Peyer's patch (tissue), 4 donors: ENCODE results near the gene SPINK5. TPM values are rescaled to one million over a fixed set of nuclear protein-coding genes. Genes with fewer than 3 reads are reported as not detected.

Experiments used
- DNase-seq, 3 donors: peaks; one replicate each; pipeline ENCODE4 v3.0.0-alpha.2; 2017 to 2019
- H3K27ac ChIP-seq, 4 donors: fragments of 200-600 bp; sonication (generic); one replicate each; pipeline ENCODE4 v1.5.1; 2016 to 2019
- H3K27me3 ChIP-seq, 2 donors: fragments of 200-600 bp; sonication (generic); one replicate each; pipeline ENCODE4 v1.5.1; 2019
- H3K36me3 ChIP-seq, 3 donors: fragments of 200-600 bp; sonication (generic); one replicate each; pipeline ENCODE4 v1.5.1; 2016 to 2019
- H3K4me1 ChIP-seq, 4 donors: fragments of 200-600 bp; sonication (generic); one replicate each; pipeline ENCODE4 v1.5.1; 2016 to 2019
- H3K4me3 ChIP-seq, 4 donors: fragments of 200-600 bp; sonication (generic); 1 replicate in 3 of 4; 2 replicates in 1 of 4; pipeline ENCODE4 v1.5.1; 2016 to 2019; ENCODE audit warnings: mild to moderate bottlenecking in 1 of 4
- H3K9me3 ChIP-seq, 4 donors: fragments of 200-600 bp; sonication (generic); one replicate each; pipeline ENCODE4 v1.5.1; 2016 to 2019; ENCODE audit warnings: mild to moderate bottlenecking in 1 of 4
- POLR2A ChIP-seq, 2 donors: fragments of 450-650 bp; IDR thresholded peaks; one replicate each; pipeline ENCODE4 v1.5.1; 2017; ENCODE audit warnings: antibody characterized with exemption in 2 of 2, mild to moderate bottlenecking in 2 of 2, moderate library complexity in 2 of 2
- total RNA-seq, 4 donors: library from RNA; depleted of rRNA; stranded (reverse); fragments of >200 nt; gene quantifications; one replicate each; pipeline ENCODE4 v1.1.0, GENCODE V29; 2016
- TF ChIP-seq, protein P1 (sequence below), 6 experiments: fragments of 450-650 bp in 4 of 6; fragments of 200-600 bp in 2 of 6; sonication (generic) in 1 of 6; IDR thresholded peaks; one replicate each; pipeline ENCODE4 v1.5.1; 2017 to 2019; ENCODE audit warnings: antibody characterized with exemption in 6 of 6, mild to moderate bottlenecking in 3 of 6, moderate library complexity in 1 of 6

Gene SPINK5, protein sequence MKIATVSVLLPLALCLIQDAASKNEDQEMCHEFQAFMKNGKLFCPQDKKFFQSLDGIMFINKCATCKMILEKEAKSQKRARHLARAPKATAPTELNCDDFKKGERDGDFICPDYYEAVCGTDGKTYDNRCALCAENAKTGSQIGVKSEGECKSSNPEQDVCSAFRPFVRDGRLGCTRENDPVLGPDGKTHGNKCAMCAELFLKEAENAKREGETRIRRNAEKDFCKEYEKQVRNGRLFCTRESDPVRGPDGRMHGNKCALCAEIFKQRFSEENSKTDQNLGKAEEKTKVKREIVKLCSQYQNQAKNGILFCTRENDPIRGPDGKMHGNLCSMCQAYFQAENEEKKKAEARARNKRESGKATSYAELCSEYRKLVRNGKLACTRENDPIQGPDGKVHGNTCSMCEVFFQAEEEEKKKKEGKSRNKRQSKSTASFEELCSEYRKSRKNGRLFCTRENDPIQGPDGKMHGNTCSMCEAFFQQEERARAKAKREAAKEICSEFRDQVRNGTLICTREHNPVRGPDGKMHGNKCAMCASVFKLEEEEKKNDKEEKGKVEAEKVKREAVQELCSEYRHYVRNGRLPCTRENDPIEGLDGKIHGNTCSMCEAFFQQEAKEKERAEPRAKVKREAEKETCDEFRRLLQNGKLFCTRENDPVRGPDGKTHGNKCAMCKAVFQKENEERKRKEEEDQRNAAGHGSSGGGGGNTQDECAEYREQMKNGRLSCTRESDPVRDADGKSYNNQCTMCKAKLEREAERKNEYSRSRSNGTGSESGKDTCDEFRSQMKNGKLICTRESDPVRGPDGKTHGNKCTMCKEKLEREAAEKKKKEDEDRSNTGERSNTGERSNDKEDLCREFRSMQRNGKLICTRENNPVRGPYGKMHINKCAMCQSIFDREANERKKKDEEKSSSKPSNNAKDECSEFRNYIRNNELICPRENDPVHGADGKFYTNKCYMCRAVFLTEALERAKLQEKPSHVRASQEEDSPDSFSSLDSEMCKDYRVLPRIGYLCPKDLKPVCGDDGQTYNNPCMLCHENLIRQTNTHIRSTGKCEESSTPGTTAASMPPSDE
- under 1 TPM in 1 of 4 donors, not detected in 3; 0.94 TPM for total RNA-seq

DNA sequence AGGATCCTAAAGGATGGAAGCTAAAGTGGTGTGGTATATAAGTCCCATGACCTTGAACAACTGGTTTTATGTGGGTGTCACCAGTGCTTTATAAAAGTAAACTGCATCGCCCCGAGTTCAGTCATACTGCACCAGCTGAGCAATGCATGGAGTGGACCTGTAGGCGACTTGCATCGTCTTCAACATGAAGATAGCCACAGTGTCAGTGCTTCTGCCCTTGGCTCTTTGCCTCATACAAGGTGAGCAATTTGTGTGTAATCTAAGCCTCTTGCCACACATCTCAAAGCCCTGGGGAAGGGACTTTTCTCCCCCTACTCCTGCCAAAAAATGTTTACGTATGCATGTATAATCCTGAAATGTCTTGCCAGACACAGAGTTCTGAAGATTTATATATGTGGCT, at the start of gene SPINK5:
SPINK5 (plus strand) TSS at position 120 of the 400 bp plus-strand sequence; CDS start at position 185, 65 bp downstream.
- H3K4me1 ChIP-seq = no peaks in the 10 kb centered on the region
- H3K4me3 ChIP-seq = no peak within 1 kb of the TSS
- H3K9me3 ChIP-seq = no peaks in the 10 kb centered on the region
- no peak for DNase-seq
- no peak within 1 kb of the TSS for H3K27ac ChIP-seq
- no peaks in the 10 kb centered on the region for H3K27me3 ChIP-seq
- no peaks in the 10 kb centered on the region for H3K36me3 ChIP-seq
- no peak for TF ChIP-seq POLR2A (IDR thresholded peaks at IDR 0.05)
- TF ChIP-seq, protein P1, sequence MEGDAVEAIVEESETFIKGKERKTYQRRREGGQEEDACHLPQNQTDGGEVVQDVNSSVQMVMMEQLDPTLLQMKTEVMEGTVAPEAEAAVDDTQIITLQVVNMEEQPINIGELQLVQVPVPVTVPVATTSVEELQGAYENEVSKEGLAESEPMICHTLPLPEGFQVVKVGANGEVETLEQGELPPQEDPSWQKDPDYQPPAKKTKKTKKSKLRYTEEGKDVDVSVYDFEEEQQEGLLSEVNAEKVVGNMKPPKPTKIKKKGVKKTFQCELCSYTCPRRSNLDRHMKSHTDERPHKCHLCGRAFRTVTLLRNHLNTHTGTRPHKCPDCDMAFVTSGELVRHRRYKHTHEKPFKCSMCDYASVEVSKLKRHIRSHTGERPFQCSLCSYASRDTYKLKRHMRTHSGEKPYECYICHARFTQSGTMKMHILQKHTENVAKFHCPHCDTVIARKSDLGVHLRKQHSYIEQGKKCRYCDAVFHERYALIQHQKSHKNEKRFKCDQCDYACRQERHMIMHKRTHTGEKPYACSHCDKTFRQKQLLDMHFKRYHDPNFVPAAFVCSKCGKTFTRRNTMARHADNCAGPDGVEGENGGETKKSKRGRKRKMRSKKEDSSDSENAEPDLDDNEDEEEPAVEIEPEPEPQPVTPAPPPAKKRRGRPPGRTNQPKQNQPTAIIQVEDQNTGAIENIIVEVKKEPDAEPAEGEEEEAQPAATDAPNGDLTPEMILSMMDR (IDR thresholded peaks at IDR 0.05) = no peak

DNA sequence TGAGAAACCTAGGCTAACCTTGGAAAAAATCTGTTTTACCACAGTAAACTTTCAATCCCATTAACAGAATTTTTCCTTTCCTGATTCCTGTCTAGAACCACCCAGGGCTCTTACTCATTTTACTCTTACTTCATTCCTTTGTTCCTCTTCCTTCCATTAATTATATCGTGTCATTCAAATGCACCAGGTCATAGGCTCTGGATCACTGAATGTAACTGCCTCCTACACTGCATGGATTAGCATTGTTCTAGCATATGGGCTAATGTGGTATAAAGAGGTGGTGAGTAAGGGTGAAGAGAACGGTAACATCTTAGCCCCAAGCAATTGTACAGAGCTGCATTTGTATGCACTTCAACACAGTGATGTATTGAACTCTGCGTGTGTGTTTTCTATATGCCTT, 49.5 kb upstream of the SPINK5 start:
- Histone ChIP-seq H3K27ac (no peak overlapping the region), H3K4me3 (no peak overlapping the region), H3K9me3 (no peaks in the 10 kb centered on the region), H3K36me3 (no peaks in the 10 kb centered on the region), H3K4me1 (no peaks in the 10 kb centered on the region), H3K27me3 (no peaks in the 10 kb centered on the region)
- no peak for DNase-seq
- no peak for TF ChIP-seq POLR2A (IDR thresholded peaks at IDR 0.05)
- TF ChIP-seq, protein P1 (IDR thresholded peaks at IDR 0.05) = no peak

DNA sequence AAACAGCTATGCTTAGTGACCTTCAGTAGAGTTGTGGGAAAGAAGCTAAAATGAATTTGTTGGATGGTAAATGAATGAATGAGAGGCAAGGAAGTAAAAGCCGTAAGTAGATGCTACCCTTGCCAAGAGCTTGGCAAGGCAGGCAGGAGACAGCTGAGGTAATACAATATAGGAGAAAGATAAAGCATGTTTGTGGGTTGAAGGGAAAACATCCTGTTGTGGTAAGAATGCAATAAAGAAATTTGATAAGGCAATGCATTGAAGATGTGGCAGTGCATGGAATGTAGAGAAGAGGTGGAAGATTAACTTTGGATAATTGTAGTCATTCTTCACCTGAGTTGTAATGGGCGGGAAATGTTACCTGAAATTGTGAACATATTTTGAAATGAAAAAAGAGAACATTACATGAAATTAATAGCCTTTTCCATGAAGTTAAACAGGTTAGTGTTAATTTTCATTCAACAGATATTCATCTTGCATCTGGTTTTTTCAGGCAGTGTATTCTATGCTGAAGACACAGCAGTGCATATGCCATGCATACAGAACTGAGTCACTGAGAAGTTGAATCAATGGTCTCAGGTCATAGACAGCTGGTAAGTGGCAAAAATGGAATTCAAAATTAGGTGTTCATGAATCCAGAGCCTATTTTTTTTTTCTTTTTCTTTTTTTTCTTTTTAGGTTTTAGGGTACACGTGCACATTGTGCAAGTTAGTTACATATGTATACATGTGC, 43.4 kb upstream of the SPINK5 start:
- H3K4me1 ChIP-seq = no peaks in the 10 kb centered on the region
- no peak for DNase-seq
- H3K36me3 ChIP-seq = no peaks in the 10 kb centered on the region
- no peaks in the 10 kb centered on the region for H3K9me3 ChIP-seq
- H3K27ac ChIP-seq = no peak overlapping the region
- no peak overlapping the region for H3K4me3 ChIP-seq
- no peaks in the 10 kb centered on the region for H3K27me3 ChIP-seq
- TF ChIP-seq, protein P1 (IDR thresholded peaks at IDR 0.05) = no peak
- TF ChIP-seq POLR2A (IDR thresholded peaks at IDR 0.05) = no peak

DNA sequence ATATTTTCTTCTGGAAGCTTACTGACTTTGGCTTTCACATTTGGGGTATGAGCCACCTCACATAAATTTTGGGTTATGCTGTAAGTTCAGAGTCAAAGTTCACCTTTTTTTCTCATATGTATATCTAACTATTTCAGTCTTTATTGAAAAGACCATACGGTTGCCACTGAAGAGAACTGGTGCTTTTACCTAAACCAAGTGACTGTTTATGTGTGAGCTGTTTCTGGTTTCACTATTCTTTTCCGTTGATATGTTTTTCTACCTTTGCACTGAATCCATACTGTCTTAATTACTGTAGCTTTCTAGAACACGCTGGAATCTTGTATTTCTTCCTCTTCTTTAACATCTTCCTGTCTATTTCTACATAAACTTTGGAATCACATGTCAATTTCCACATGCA, 36.3 kb upstream of the SPINK5 start:
- no peak for TF ChIP-seq POLR2A (IDR thresholded peaks at IDR 0.05)
- TF ChIP-seq, protein P1 (IDR thresholded peaks at IDR 0.05) = no peak
- Histone ChIP-seq H3K36me3 (no peaks in the 10 kb centered on the region), H3K4me3 (no peak overlapping the region), H3K27me3 (no peaks in the 10 kb centered on the region), H3K9me3 (no peaks in the 10 kb centered on the region), H3K4me1 (no peaks in the 10 kb centered on the region), H3K27ac (no peak overlapping the region)
- DNase-seq = no peak

DNA sequence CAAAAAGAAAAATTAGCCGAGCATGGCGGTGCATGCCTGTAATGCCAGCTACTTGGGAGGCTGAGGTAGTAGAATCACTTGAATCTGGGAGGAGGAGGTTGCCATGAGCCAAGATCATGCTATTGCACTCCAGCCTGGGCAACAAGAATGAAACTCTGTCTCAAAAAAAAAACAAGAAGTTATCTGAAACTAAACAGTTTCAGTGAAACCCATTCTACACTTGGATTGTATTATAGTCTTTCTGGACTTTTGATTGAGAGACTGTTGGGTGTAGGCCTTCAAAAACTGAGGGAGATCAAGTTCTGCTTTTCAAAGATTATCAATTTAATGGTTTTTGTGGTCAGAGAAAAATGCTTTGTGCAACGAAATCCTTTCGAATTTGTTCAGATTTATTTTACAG, 34.6 kb upstream of the SPINK5 start:
- Histone ChIP-seq H3K27me3 (no peaks in the 10 kb centered on the region), H3K4me3 (no peak overlapping the region), H3K9me3 (no peaks in the 10 kb centered on the region), H3K36me3 (no peaks in the 10 kb centered on the region), H3K27ac (no peak overlapping the region), H3K4me1 (no peaks in the 10 kb centered on the region)
- DNase-seq = no peak
- TF ChIP-seq POLR2A (IDR thresholded peaks at IDR 0.05) = no peak
- TF ChIP-seq, protein P1 (IDR thresholded peaks at IDR 0.05) = no peak
